H1 (cell line): Measurements from ENCODE around the gene GSAP. TPM values are rescaled to one million over a fixed set of nuclear protein-coding genes. Genes with fewer than 3 reads are reported as not detected.

Experiments
- CTCF ChIA-PET: fragments of 300-600 bp; sonication (Branson Sonifier 250); formaldehyde crosslinking; loops from one replicate; lab custom pipeline; 2021; ENCODE audit not compliant: partially characterized antibody; lab: Charles Lee
- POLR2A ChIA-PET: fragments of 300-600 bp; sonication (Branson Sonifier 250); formaldehyde crosslinking; loops from one replicate; lab custom pipeline; 2021; ENCODE audit warnings: inconsistent platforms; ENCODE audit not compliant: partially characterized antibody; lab: Charles Lee
- DNase-seq, 2 experiments: peaks; one replicate each; pipeline versions ENCODE4 v3.0.0 to v3.0.0-alpha.2; 2010 to 2022; ENCODE audit warnings: low spot score in 2 of 2, low read depth in 1 of 2, mixed read lengths in 1 of 2
- FAIRE-seq: peaks from 2 replicates; lab custom pipeline; 2011; peaks lifted over from hg19 to GRCh38; lab: Jason Lieb, UNC
- H2AFZ ChIP-seq: 2 replicates; pipeline ENCODE4 v1.8.1; 2012; ENCODE audit warnings: low read length, inconsistent platforms
- H2AK5ac ChIP-seq: 2 replicates; pipeline ENCODE4 v1.6.1; 2013; ENCODE audit warnings: low read depth, low read length
- H2BK120ac ChIP-seq: replicated peaks from 2 replicates; pipeline ENCODE3; 2013; ENCODE audit warnings: low read depth, low read length, inconsistent platforms
- H2BK12ac ChIP-seq: 2 replicates; pipeline ENCODE4 v1.6.1; 2013; ENCODE audit warnings: low read depth, low read length
- H2BK15ac ChIP-seq: 2 replicates; pipeline ENCODE4 v1.6.1; 2013; ENCODE audit warnings: low read length
- H2BK20ac ChIP-seq: 2 replicates; pipeline ENCODE4 v1.6.1; 2013; ENCODE audit warnings: low read length
- H2BK5ac ChIP-seq: 2 replicates; pipeline ENCODE4 v1.6.1; 2013; ENCODE audit warnings: low read depth, low read length
- H3K14ac ChIP-seq: 2 replicates; pipeline ENCODE4 v1.6.1; 2013; ENCODE audit warnings: inconsistent platforms; ENCODE audit not compliant: insufficient read length
- H3K18ac ChIP-seq: 2 replicates; pipeline ENCODE4 v1.6.1; 2013; ENCODE audit warnings: low read length; ENCODE audit errors: extremely low read depth
- H3K23ac ChIP-seq: 2 replicates; pipeline ENCODE4 v1.6.1; 2013; ENCODE audit warnings: inconsistent platforms; ENCODE audit not compliant: insufficient read length
- H3K23me2 ChIP-seq: 2 replicates; pipeline ENCODE4 v1.6.1; 2013; ENCODE audit warnings: low read depth, low read length
- H3K27ac ChIP-seq: 2 replicates; pipeline ENCODE4 v1.6.1; 2011; ENCODE audit warnings: low read depth, low read length, inconsistent platforms
- H3K27me3 ChIP-seq, 4 experiments: replicated peaks in 1 of 4; 1 replicate in 1 of 4; 2 replicates in 3 of 4; pipeline versions ENCODE4 v1.6.1 to v1.8.1; 2011 to 2013; ENCODE audit warnings: low read length in 3 of 4, mild to moderate bottlenecking in 3 of 4, inconsistent platforms in 2 of 4, mixed read lengths in 2 of 4, moderate library complexity in 1 of 4; ENCODE audit not compliant: control insufficient read depth in 3 of 4, insufficient read depth in 3 of 4; ENCODE audit errors: extremely low read depth in 1 of 4
- H3K36me3 ChIP-seq, 4 experiments: 2 replicates each; pipeline versions ENCODE4 v1.6.1 to v1.8.1; 2011 to 2013; ENCODE audit warnings: mild to moderate bottlenecking in 4 of 4, low read length in 3 of 4, moderate library complexity in 2 of 4, control low read depth in 1 of 4, inconsistent platforms in 1 of 4; ENCODE audit not compliant: insufficient read depth in 4 of 4, control insufficient read depth in 2 of 4
- H3K4ac ChIP-seq: replicated peaks from 2 replicates; pipeline ENCODE3; 2013; ENCODE audit warnings: low read length, low read depth, mixed read lengths, inconsistent platforms; ENCODE audit not compliant: insufficient read length
- H3K4me1 ChIP-seq, 4 experiments: replicated peaks in 1 of 4; 1 replicate in 1 of 4; 2 replicates in 3 of 4; pipeline versions ENCODE4 v1.6.1 to v1.8.1; 2011 to 2013; ENCODE audit warnings: low read length in 3 of 4, inconsistent platforms in 2 of 4, mixed read lengths in 1 of 4; ENCODE audit not compliant: insufficient read depth in 4 of 4, control insufficient read depth in 3 of 4
- H3K4me2 ChIP-seq, 2 experiments: 2 replicates each; pipeline versions ENCODE4 v1.6.1 to v1.8.1; 2011 to 2013; ENCODE audit warnings: low read depth in 2 of 2, low read length in 2 of 2, control low read depth in 1 of 2, inconsistent platforms in 1 of 2, mild to moderate bottlenecking in 1 of 2; ENCODE audit not compliant: insufficient read depth in 1 of 2
- H3K4me3 ChIP-seq, 4 experiments: fragments of 200-600, 300-600 bp in 1 of 4; sonication (generic), shearing (Covaris generic), sonication (Bioruptor Twin) in 1 of 4; 2 replicates each; pipeline versions ENCODE4 v1.5.1 to v1.8.1; 2011 to 2016; ENCODE audit warnings: low read length in 4 of 4, low read depth in 3 of 4, control low read depth in 2 of 4, inconsistent platforms in 2 of 4, mild to moderate bottlenecking in 2 of 4, mixed read lengths in 1 of 4, moderate library complexity in 1 of 4; ENCODE audit not compliant: insufficient read depth in 2 of 4; ENCODE audit errors: extremely low read depth in 1 of 4
- H3K56ac ChIP-seq: replicated peaks from 2 replicates; pipeline ENCODE3; 2013; ENCODE audit warnings: low read depth, mild to moderate bottlenecking, mixed read lengths, low read length, inconsistent platforms; ENCODE audit not compliant: insufficient read length
- H3K79me1 ChIP-seq: 2 replicates; pipeline ENCODE4 v1.6.1; 2013; ENCODE audit warnings: low read depth, low read length, control low read depth
- H3K79me2 ChIP-seq, 2 experiments: 2 replicates each; pipeline versions ENCODE4 v1.6.1 to v1.8.1; 2012 to 2013; ENCODE audit warnings: low read length in 2 of 2, mild to moderate bottlenecking in 2 of 2, inconsistent platforms in 1 of 2; ENCODE audit not compliant: insufficient read depth in 2 of 2, control insufficient read depth in 1 of 2
- H3K9ac ChIP-seq, 4 experiments: replicated peaks in 1 of 4; 1 replicate in 1 of 4; 2 replicates in 3 of 4; pipeline versions ENCODE4 v1.6.1 to v1.8.1; 2011 to 2013; ENCODE audit warnings: low read depth in 3 of 4, low read length in 3 of 4, control low read depth in 2 of 4, mild to moderate bottlenecking in 2 of 4, moderate library complexity in 2 of 4, inconsistent platforms in 1 of 4; ENCODE audit errors: extremely low read depth in 1 of 4
- H3K9me3 ChIP-seq, 2 experiments: 2 replicates each; pipeline versions ENCODE4 v1.6.1 to v1.8.1; 2012 to 2013; ENCODE audit warnings: mild to moderate bottlenecking in 2 of 2, moderate library complexity in 2 of 2, control low read depth in 1 of 2, inconsistent platforms in 1 of 2, low read depth in 1 of 2, low read length in 1 of 2, mixed read lengths in 1 of 2; ENCODE audit not compliant: insufficient read depth in 2 of 2
- H4K20me1 ChIP-seq, 2 experiments: replicated peaks in 1 of 2; 2 replicates each; pipeline versions ENCODE3 to v1.8.1; 2011 to 2013; ENCODE audit warnings: inconsistent platforms in 2 of 2, low read length in 2 of 2, mild to moderate bottlenecking in 1 of 2; ENCODE audit not compliant: insufficient read depth in 2 of 2, control insufficient read depth in 1 of 2
- H4K5ac ChIP-seq: 2 replicates; pipeline ENCODE4 v1.6.1; 2013; ENCODE audit warnings: low read length, low read depth, mixed read lengths, inconsistent platforms; ENCODE audit not compliant: insufficient read length
- H4K8ac ChIP-seq: 2 replicates; pipeline ENCODE4 v1.8.0; 2013; ENCODE audit warnings: mild to moderate bottlenecking, moderate library complexity, low read length, inconsistent platforms; ENCODE audit not compliant: insufficient read depth; ENCODE audit errors: extremely low read depth
- H4K91ac ChIP-seq: replicated peaks from 2 replicates; pipeline ENCODE3; 2013; ENCODE audit warnings: low read length, mixed read lengths, inconsistent platforms; ENCODE audit not compliant: insufficient read length
- ATF2 ChIP-seq: IDR thresholded peaks from 2 replicates; pipeline ENCODE4 v1.6.1; 2012; ENCODE audit warnings: low read length, inconsistent platforms
- BCL11A ChIP-seq, 2 experiments: IDR thresholded peaks; one replicate each; pipeline ENCODE4 v1.6.1; 2011; ENCODE audit warnings: low read depth in 2 of 2, low read length in 2 of 2, mild to moderate bottlenecking in 2 of 2
- CBX5 ChIP-seq: fragments of 300-800, 300-1000 bp; sonication (generic); IDR thresholded peaks from 2 replicates; pipeline ENCODE4 v1.7.1; 2016; ENCODE audit warnings: antibody characterized with exemption, low read length, low read depth
- CREB1 ChIP-seq: IDR thresholded peaks from 2 replicates; pipeline ENCODE4 v1.6.1; 2012; ENCODE audit warnings: inconsistent platforms
- EGR1 ChIP-seq: IDR thresholded peaks from 2 replicates; pipeline ENCODE4 v1.6.1; 2011; ENCODE audit warnings: low read depth, low read length, borderline replicate concordance
- GABPA ChIP-seq: IDR thresholded peaks from 2 replicates; pipeline ENCODE4 v1.6.1; 2011; ENCODE audit warnings: mild to moderate bottlenecking, low read length, moderate library complexity, borderline replicate concordance; ENCODE audit not compliant: insufficient read depth
- KDM5A ChIP-seq: fragments of 200-600 bp; IDR thresholded peaks from 2 replicates; pipeline ENCODE4 v1.7.1; 2012; ENCODE audit warnings: mild to moderate bottlenecking, low read length, inconsistent platforms, mixed read lengths
- MAFK ChIP-seq: IDR thresholded peaks from 2 replicates; pipeline ENCODE4 v1.6.1; 2012; ENCODE audit warnings: low read depth, mild to moderate bottlenecking, improper control_type of control experiment, low read length
- RFX5 ChIP-seq: IDR thresholded peaks from 2 replicates; pipeline ENCODE4 v1.6.1; 2011; ENCODE audit warnings: low read depth, low read length, improper control_type of control experiment, borderline replicate concordance
- WGBS, 2 experiments: shearing (Covaris generic) in 1 of 2; methylation state at CpG; one replicate each; pipeline versions ENCODE4 v1.1.6 to v1.1.7; 2013 to 2015; ENCODE audit warnings: low lambda C conversion rate in 2 of 2, mixed read lengths in 2 of 2, inconsistent platforms in 1 of 2, low coverage in 1 of 2, missing lambda C conversion rate in 1 of 2; ENCODE audit not compliant: insufficient replicate concordance in 2 of 2, insufficient coverage in 1 of 2, insufficient read length in 1 of 2; ENCODE audit errors: extremely low coverage in 1 of 2, missing lambda C conversion rate in 1 of 2; 5-methylcytosine and 5-hydroxymethylcytosine counted together
- polyA plus RNA-seq, 7 experiments: library from polyadenylated mRNA; depleted of rRNA in 3 of 7; stranded (reverse) in 5 of 7; unstranded in 2 of 7; fragments of >200 nt in 5 of 7; fragments of 200-250 nt in 2 of 7; gene quantifications; 1 replicate in 5 of 7; 2 replicates in 1 of 7; 4 replicates in 1 of 7; pipeline versions ENCODE4 v1.2.1 to v1.2.3, GENCODE V29; 2011 to 2013; ENCODE audit warnings: missing spikeins in 2 of 7, mixed read lengths in 2 of 7
- total RNA-seq: library from RNA; stranded (reverse); fragmentation: NEBNext Ultra II Directional; extraction: Animal tissue kit (Norgen Biotek cat#: 25700); gene quantifications from 2 replicates; pipeline ENCODE4 v1.2.1, GENCODE V29; 2021

GSAP gene
- total and polyA plus RNA-seq, 2 of the 8 experiments (the other 6 are each of a cell fraction or from before 2014, with no cell fraction given): 0.93 to 2.1 TPM

- H3K4me1 ChIP-seq: peaks cover 0 to 10% (median 1%) of the 10 kb centered on the region in 4 experiments; a peak in 3 of 7 replicates
- H3K79me1 ChIP-seq: no peaks in the 10 kb centered on the region
- H4K20me1 ChIP-seq: no peaks in the 10 kb centered on the region
- no peak for TF ChIP-seq KDM5A
- no peak for TF ChIP-seq EGR1
- TF ChIP-seq CBX5: no peak
- no peak for TF ChIP-seq CREB1
- TF ChIP-seq MAFK: no peak
- TF ChIP-seq GABPA: no peak
- no peak for TF ChIP-seq BCL11A (IDR thresholded peaks at IDR 0.05; ENCODE audit: low read depth in 2 of 2, low read length in 2 of 2)
- no peak for TF ChIP-seq ATF2
- TF ChIP-seq RFX5: no peak
- TF ChIP-seq, all 59 proteins: peak for 0
- ChIA-PET CTCF (interaction anchor here (1.2 kb wide), 1 partner anchor 62 kb away, joined by 3 read pairs; no protein-coding TSS in a partner anchor), POLR2A (no interaction called here)
- DNase-seq (no peak), FAIRE-seq (no peak)
- H2BK20ac ChIP-seq: no peak overlapping the region
- H2BK5ac ChIP-seq: no peak overlapping the region
- no peak overlapping the region for H2BK15ac ChIP-seq
- no peak overlapping the region for H3K23ac ChIP-seq
- H3K9ac ChIP-seq: no peak overlapping the region
- H3K14ac ChIP-seq: no peak overlapping the region
- H3K4me3 ChIP-seq: no peak overlapping the region
- no peak overlapping the region for H3K18ac ChIP-seq
- H3K79me2 ChIP-seq: no peaks in the 10 kb centered on the region
- H4K8ac ChIP-seq: no peak overlapping the region
- no peaks in the 10 kb centered on the region for H3K9me3 ChIP-seq
- no peaks in the 10 kb centered on the region for H3K36me3 ChIP-seq
- no peak overlapping the region for H3K27ac ChIP-seq
- H3K4me2 ChIP-seq: no peak overlapping the region
- H3K4ac ChIP-seq: no peak overlapping the region
- H3K23me2 ChIP-seq: no peaks in the 10 kb centered on the region
- H4K5ac ChIP-seq: no peak overlapping the region
- H2AK5ac ChIP-seq: no peak overlapping the region
- H3K27me3 ChIP-seq: no peaks in the 10 kb centered on the region; a peak in 1 of 7 replicates
- H2BK12ac ChIP-seq: no peak overlapping the region
- 73% methylated on average over 1 of the region's 1 CpG; no CpG with 5 or more reads in 1 of the 2 experiments for WGBS, 2 experiments
- H4K91ac ChIP-seq: no peak overlapping the region
- no peak overlapping the region for H2BK120ac ChIP-seq
- no peak overlapping the region for H3K56ac ChIP-seq
- H2AFZ ChIP-seq: no peak overlapping the region
Measured at GRCh38 chr7:77309714-77310220, 106.4 kb downstream of the GSAP start.
